ENCODE data around the gene UNC5A.

- TF ChIP-seq CTCF (IDR thresholded peaks at IDR 0.05) (no peak), SIN3A (IDR thresholded peaks at IDR 0.05; ENCODE audit: borderline replicate concordance, insufficient read depth, low read depth, low read length) (no peak), POLR2AphosphoS5 (IDR thresholded peaks at IDR 0.05; ENCODE audit: low read depth, low read length) (no peak)
These were observed 22.9 kb downstream of the UNC5A start for GRCh38 chr5:176833286-176833685.
